Endothelial cell of umbilical vein (primary cell): ENCODE data around the gene CDH20. TPM values are rescaled to one million over a fixed set of nuclear protein-coding genes. Genes with fewer than 3 reads are reported as not detected.
A peak's percentile ranks its signal among the peaks of the same experiment; 100 is the strongest.

Source experiments
- BruUV-seq: library from RNA; stranded (reverse); fragments of 400-500 nt; replicated peaks from 2 replicates; lab custom pipeline; 2021; lab: Mats Ljungman, UMichigan
- CTCF ChIA-PET: fragments of 300-600, 350-600 bp; sonication (Branson Sonifier 250); formaldehyde crosslinking; loops from one replicate; lab custom pipeline; 2021; ENCODE audit warnings: antibody characterized with exemption, inconsistent platforms; lab: Charles Lee
- POLR2A ChIA-PET: fragments of 300-600, 350-600 bp; sonication (Branson Sonifier 250); formaldehyde crosslinking; loops from one replicate; lab custom pipeline; 2021; ENCODE audit warnings: antibody characterized with exemption, inconsistent platforms; lab: Charles Lee
- DNase-seq: peaks from one replicate; pipeline ENCODE4 v3.0.0-alpha.2; 2011; ENCODE audit warnings: low read depth, low spot score
- FAIRE-seq: peaks from 2 replicates; lab custom pipeline; 2011; peaks lifted over from hg19 to GRCh38; lab: Jason Lieb, UNC
- H2AFZ ChIP-seq: 2 replicates; pipeline ENCODE4 v1.6.0; 2012; ENCODE audit warnings: low read depth, low read length, control low read depth, inconsistent platforms
- H3K27ac ChIP-seq: 2 replicates; pipeline ENCODE4 v1.5.1; 2011; ENCODE audit warnings: low read depth, mild to moderate bottlenecking, control low read depth, low read length, moderate library complexity; ENCODE audit not compliant: insufficient read depth
- H3K27me3 ChIP-seq, 2 experiments: 2 replicates each; pipeline versions ENCODE4 v1.6.0 to v1.6.1; 2011; ENCODE audit warnings: low read length in 2 of 2, mixed read lengths in 1 of 2; ENCODE audit not compliant: control insufficient read depth in 2 of 2, insufficient read depth in 2 of 2
- H3K36me3 ChIP-seq, 2 experiments: 2 replicates in 1 of 2; 3 replicates in 1 of 2; pipeline ENCODE4 v1.5.1; 2011; ENCODE audit warnings: low read length in 2 of 2, mild to moderate bottlenecking in 1 of 2, moderate library complexity in 1 of 2; ENCODE audit not compliant: control insufficient read depth in 2 of 2, insufficient read depth in 2 of 2; ENCODE audit errors: extremely low read depth in 1 of 2
- H3K4me1 ChIP-seq: 3 replicates; pipeline ENCODE4 v1.5.1; 2011; ENCODE audit warnings: mild to moderate bottlenecking, low read length; ENCODE audit not compliant: control insufficient read depth, insufficient read depth; ENCODE audit errors: extremely low read depth
- H3K4me2 ChIP-seq: 2 replicates; pipeline ENCODE4 v1.6.1; 2011; ENCODE audit warnings: low read length, control low read depth, mixed read lengths; ENCODE audit not compliant: insufficient read depth
- H3K4me3 ChIP-seq, 3 experiments: fragments of 200-600 bp in 1 of 3; sonication (generic), shearing (Covaris generic) in 1 of 3; replicated peaks in 1 of 3; 2 replicates each; pipeline ENCODE4 v1.5.1; 2011 to 2016; ENCODE audit warnings: control low read depth in 3 of 3, low read length in 3 of 3, mild to moderate bottlenecking in 2 of 3, inconsistent platforms in 1 of 3, low read depth in 1 of 3, moderate library complexity in 1 of 3; ENCODE audit not compliant: insufficient read depth in 1 of 3
- H3K79me2 ChIP-seq: 2 replicates; pipeline ENCODE4 v1.6.0; 2012; ENCODE audit warnings: low read length, inconsistent platforms; ENCODE audit not compliant: control insufficient read depth, insufficient read depth
- H3K9ac ChIP-seq: replicated peaks from 2 replicates; pipeline ENCODE3; 2011; ENCODE audit warnings: low read length, control low read depth; ENCODE audit not compliant: insufficient read depth; ENCODE audit errors: extremely low read depth
- H3K9me1 ChIP-seq: replicated peaks from 3 replicates; pipeline ENCODE4 v1.6.0; 2011; ENCODE audit warnings: mild to moderate bottlenecking, low read length; ENCODE audit not compliant: control insufficient read depth, insufficient read depth; ENCODE audit errors: extremely low read depth
- H3K9me3 ChIP-seq: replicated peaks from 2 replicates; pipeline ENCODE4 v1.5.1; 2012; ENCODE audit warnings: low read length, inconsistent platforms; ENCODE audit not compliant: control insufficient read depth, insufficient read depth
- H4K20me1 ChIP-seq: replicated peaks from 2 replicates; pipeline ENCODE3; 2011; ENCODE audit warnings: mild to moderate bottlenecking, low read length; ENCODE audit not compliant: control insufficient read depth, insufficient read depth; ENCODE audit errors: extremely low read depth
- EZH2 ChIP-seq: IDR thresholded peaks from 2 replicates; pipeline ENCODE4 v1.6.1; 2012; ENCODE audit warnings: borderline replicate concordance, low read depth, mild to moderate bottlenecking, moderate library complexity, low read length, inconsistent platforms; ENCODE audit not compliant: severe bottlenecking
- FOS ChIP-seq: IDR thresholded peaks from 2 replicates; pipeline ENCODE4 v1.6.1; 2011; ENCODE audit warnings: mild to moderate bottlenecking, low read length, moderate library complexity, borderline replicate concordance; ENCODE audit not compliant: insufficient read depth
- GATA2 ChIP-seq: IDR thresholded peaks from 2 replicates; pipeline ENCODE4 v1.7.0; 2011; ENCODE audit warnings: low read depth, mild to moderate bottlenecking, moderate library complexity, mixed read lengths, low read length; ENCODE audit not compliant: insufficient read length, insufficient read depth
- JUN ChIP-seq: IDR thresholded peaks from 2 replicates; pipeline ENCODE4 v1.6.1; 2011; ENCODE audit warnings: borderline replicate concordance, low read depth; ENCODE audit not compliant: insufficient read length, insufficient read depth
- MYC ChIP-seq: IDR thresholded peaks from one replicate; pipeline ENCODE4 v1.6.1; 2011; ENCODE audit warnings: mild to moderate bottlenecking, low read depth, low read length
- POLR2A ChIP-seq: IDR thresholded peaks from 2 replicates; pipeline ENCODE4 v1.6.1; 2012; ENCODE audit warnings: low read depth, mild to moderate bottlenecking, control low read depth, low read length
- POLR2AphosphoS5 ChIP-seq: IDR thresholded peaks from 2 replicates; pipeline ENCODE4 v1.6.1; 2012; ENCODE audit warnings: low read depth, mild to moderate bottlenecking, control low read depth, low read length, moderate library complexity; ENCODE audit not compliant: insufficient read depth
- dilution Hi-C: fragments of 300-500 bp; cut with MboI; formaldehyde crosslinking; loops from one replicate; pipeline ENCODE4 v1.15.0; 2019; ENCODE audit warnings: low sequenced_read_pairs; ENCODE audit not compliant: extremely low pct_ligation_motif_present
- intact Hi-C: fragments of 100-400 bp; cut with micrococcal nuclease; formaldehyde crosslinking; loops from one replicate; pipeline ENCODE4 v1.10.0; 2022
- polyA plus RNA-seq, 4 experiments: library from polyadenylated mRNA; depleted of rRNA in 3 of 4; stranded (reverse) in 3 of 4; unstranded in 1 of 4; fragments of >200 nt; gene quantifications; 2 replicates each; pipeline versions ENCODE4 v1.2.1 to v1.2.3, GENCODE V29; 2011 to 2012; ENCODE audit warnings: missing spikeins in 1 of 4
- total RNA-seq: library from RNA; stranded (reverse); gene quantifications from 2 replicates; pipeline ENCODE4 v1.2.3, GENCODE V29; 2021
- TF ChIP-seq, protein P1 (sequence below), 2 donors: IDR thresholded peaks; 1 replicate in 1 of 2; 2 replicates in 1 of 2; pipeline ENCODE4 v1.5.1; 2011; ENCODE audit warnings: low read length in 2 of 2, mild to moderate bottlenecking in 2 of 2, moderate library complexity in 2 of 2, control low read depth in 1 of 2, inconsistent platforms in 1 of 2, low read depth in 1 of 2; ENCODE audit not compliant: insufficient read depth in 1 of 2; ENCODE audit errors: extremely low read depth in 1 of 2
- TF ChIP-seq, protein P2 (sequence below): IDR thresholded peaks from 2 replicates; pipeline ENCODE4 v1.6.1; 2011; ENCODE audit not compliant: insufficient read depth, insufficient read length

Gene CDH20
- total and polyA plus RNA-seq, 2 donors (not counting 3 experiments of a cell fraction or from before 2014, with no cell fraction given), result not detected

DNA sequence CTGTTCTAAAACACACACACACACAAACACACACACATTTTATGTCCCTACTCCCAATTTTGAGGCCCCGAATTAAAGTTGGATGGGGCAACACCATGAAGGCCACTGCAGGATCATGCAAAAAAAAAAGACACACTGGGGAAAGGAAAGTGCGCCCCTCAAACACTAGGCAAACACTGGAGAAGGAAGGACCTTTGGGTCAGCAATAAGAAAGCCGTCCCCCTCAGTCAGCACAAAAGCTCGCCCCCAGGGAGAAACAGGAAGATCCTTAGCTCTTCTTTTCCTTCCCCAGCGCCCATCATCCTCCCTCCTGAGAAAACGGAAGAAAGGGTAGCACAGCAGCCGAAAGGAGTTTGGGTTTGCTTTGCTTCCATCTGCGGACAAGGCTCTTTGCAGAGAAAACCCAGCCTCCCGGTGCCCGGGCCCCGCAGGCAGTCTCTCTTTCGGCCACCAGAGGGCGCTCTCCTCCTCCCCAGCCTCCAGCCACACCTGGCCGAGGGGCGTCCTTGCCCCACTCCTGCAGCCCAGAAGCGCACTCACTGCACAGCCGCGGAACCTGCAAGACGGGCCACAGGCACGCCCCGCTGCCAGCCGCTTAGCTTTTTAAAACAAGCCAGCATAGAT, 248.5 kb downstream of the CDH20 start:
- POLR2A ChIA-PET, result interaction anchor here (1.1 kb wide), 1 partner anchor 312 kb away, joined by 3 read pairs; no protein-coding TSS in a partner anchor
- Histone ChIP-seq H2AFZ (peak overlapping the region; percentile 83), H3K4me2 (peak overlapping the region; percentile 91), H3K9ac (peak overlapping the region; percentile 33), H3K4me1 (peaks cover 18% of the 10 kb centered on the region), H3K36me3 (no peaks in the 10 kb centered on the region), H3K9me3 (no peaks in the 10 kb centered on the region), H3K4me3 (peak overlapping the region; percentile 40 to 56 (median 54)), H3K79me2 (no peaks in the 10 kb centered on the region), H3K9me1 (no peaks in the 10 kb centered on the region), H3K27me3 (no peaks in the 10 kb centered on the region), H4K20me1 (no peaks in the 10 kb centered on the region), H3K27ac (peak overlapping the region; percentile 25)
- TF ChIP-seq, protein P1, sequence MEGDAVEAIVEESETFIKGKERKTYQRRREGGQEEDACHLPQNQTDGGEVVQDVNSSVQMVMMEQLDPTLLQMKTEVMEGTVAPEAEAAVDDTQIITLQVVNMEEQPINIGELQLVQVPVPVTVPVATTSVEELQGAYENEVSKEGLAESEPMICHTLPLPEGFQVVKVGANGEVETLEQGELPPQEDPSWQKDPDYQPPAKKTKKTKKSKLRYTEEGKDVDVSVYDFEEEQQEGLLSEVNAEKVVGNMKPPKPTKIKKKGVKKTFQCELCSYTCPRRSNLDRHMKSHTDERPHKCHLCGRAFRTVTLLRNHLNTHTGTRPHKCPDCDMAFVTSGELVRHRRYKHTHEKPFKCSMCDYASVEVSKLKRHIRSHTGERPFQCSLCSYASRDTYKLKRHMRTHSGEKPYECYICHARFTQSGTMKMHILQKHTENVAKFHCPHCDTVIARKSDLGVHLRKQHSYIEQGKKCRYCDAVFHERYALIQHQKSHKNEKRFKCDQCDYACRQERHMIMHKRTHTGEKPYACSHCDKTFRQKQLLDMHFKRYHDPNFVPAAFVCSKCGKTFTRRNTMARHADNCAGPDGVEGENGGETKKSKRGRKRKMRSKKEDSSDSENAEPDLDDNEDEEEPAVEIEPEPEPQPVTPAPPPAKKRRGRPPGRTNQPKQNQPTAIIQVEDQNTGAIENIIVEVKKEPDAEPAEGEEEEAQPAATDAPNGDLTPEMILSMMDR (IDR thresholded peaks at IDR 0.05; ENCODE audit: extremely low read depth in 1 of 2, insufficient read depth in 1 of 2, low read depth in 1 of 2, low read length in 2 of 2), result peak; percentile 97
- TF ChIP-seq FOS, result no peak
- intact Hi-C loops (loop anchor here (1.0 to 2.0 kb wide), 7 partner anchors 27 to 550 kb away; partner anchors contain the start of gene RNF152), dilution Hi-C loops (no loop called here)
- CTCF ChIA-PET, result interaction anchor here (0.6 to 6.3 kb wide), 43 partner anchors 10 to 565 kb away, joined by 3 to 89 read pairs (median 4); no protein-coding TSS in a partner anchor
- peak; percentile 96 for FAIRE-seq
- DNase-seq, result peak; percentile 77
- BruUV-seq, result no TSS peak

DNA sequence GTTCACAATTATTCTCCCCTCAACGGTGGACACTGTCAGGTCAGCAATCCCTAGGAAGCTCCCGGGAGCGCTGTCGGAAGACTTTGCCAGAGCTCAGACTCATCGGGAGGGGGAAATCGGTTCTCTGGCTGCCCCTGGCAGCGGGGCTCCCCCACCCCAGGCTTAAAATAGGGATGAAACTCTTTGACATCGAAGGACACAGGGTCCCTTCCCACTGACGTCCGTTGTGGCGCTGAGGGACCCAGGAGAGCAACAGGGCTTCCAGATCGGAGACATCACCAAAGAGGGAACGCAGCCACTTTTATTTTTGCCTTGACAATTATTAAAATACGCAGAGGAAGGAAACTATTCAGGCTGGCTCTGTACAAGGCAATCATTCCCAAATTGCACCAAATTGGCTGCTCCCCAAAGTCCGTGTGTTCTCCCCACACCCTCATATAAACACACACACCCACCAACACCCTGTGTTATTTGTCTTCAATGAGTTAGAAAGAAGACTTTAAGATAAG, 249.0 kb downstream of the CDH20 start:
- ChIA-PET CTCF (interaction anchor here (0.6 to 6.3 kb wide), 42 partner anchors 10 to 564 kb away, joined by 3 to 89 read pairs (median 4); no protein-coding TSS in a partner anchor), POLR2A (interaction anchor here (1.1 kb wide), 1 partner anchor 312 kb away, joined by 3 read pairs; no protein-coding TSS in a partner anchor)
- TF ChIP-seq, protein P2, sequence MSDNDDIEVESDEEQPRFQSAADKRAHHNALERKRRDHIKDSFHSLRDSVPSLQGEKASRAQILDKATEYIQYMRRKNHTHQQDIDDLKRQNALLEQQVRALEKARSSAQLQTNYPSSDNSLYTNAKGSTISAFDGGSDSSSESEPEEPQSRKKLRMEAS, result no peak
- TF ChIP-seq GATA2 (no peak), POLR2A (no peak), FOS (no peak), POLR2AphosphoS5 (no peak), MYC (no peak), JUN (no peak), EZH2 (no peak)
- TF ChIP-seq, protein P1 (IDR thresholded peaks at IDR 0.05; ENCODE audit: extremely low read depth in 1 of 2, insufficient read depth in 1 of 2, low read depth in 1 of 2, low read length in 2 of 2), result no peak
- Histone ChIP-seq H3K9me3 (no peaks in the 10 kb centered on the region), H3K4me3 (peak overlapping the region; percentile 40 to 56 (median 54)), H4K20me1 (no peaks in the 10 kb centered on the region), H3K4me2 (peak overlapping the region; percentile 91), H3K4me1 (peaks cover 18% of the 10 kb centered on the region), H3K36me3 (no peaks in the 10 kb centered on the region), H3K9ac (peak overlapping the region; percentile 33), H2AFZ (peak overlapping the region; percentile 83), H3K27me3 (no peaks in the 10 kb centered on the region), H3K27ac (peak overlapping the region; percentile 25), H3K9me1 (no peaks in the 10 kb centered on the region), H3K79me2 (no peaks in the 10 kb centered on the region)
- no TSS peak for BruUV-seq
- dilution Hi-C loops, result no loop called here
- FAIRE-seq (no peak), DNase-seq (no peak)
- intact Hi-C loops, result loop anchor here (1.0 to 2.0 kb wide), 6 partner anchors 26 to 549 kb away; partner anchors contain the start of gene RNF152
